ENCODE measurements around the gene CTNNB1. TPM values are rescaled to one million over a fixed set of nuclear protein-coding genes. Genes with fewer than 3 reads are reported as not detected.
"Not testable (repeated sequence)": the region's sequence is repeated elsewhere in the genome, so short reads cannot be mapped to it uniquely, and the experiment has no call there.

The CTNNB1 gene
- total RNA-seq, 1 experiment from 2014 or later: 530 TPM

DNA sequence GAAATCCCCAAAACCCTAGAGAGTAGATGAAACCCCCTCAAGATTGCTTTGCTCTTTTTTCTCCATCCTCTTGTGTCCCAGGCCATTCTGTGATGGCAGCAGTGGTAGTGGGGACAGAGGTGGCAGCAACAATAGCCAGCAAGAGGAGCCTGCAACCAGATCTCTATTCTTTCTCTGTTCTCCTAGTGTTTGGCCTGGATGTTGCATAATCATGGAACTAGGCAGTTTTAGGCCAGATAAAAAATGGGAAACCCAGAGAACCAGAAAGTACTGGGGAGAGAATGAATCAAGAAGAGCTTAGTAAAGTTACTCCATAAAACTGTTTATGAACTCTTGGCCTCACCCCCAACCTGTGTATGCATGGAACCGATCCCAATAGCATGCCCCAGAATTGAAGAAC, 52.3 kb downstream of the CTNNB1 start:
- DNase-seq (ENCODE audit: low read depth): no peak

DNA sequence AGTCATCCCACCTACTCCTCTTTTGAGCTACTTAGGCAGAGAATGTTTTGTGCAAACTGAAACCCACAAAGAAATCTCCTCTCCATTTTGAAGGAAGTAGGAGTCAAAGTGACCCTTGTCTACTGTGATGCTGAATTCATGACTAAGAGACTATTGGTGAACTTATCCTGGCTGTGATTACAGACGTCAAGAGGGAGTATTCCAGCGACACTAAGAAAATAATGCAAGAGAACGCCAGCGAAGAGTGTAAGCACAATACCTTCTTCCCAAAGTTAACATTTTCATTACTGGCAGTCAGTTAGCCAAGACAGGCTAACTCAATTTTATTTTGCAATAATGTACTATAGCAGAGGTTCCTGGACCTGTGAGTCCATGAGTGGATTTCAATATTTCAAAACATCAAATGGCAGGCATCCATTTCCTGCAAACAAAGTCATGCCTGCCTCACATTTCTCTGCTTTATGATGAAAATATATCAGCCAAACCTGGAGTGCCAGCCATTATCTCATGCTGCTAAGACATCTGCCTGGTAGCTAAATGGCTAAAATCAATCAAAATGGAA, 59.0 kb downstream of the CTNNB1 start:
- no peak for DNase-seq (ENCODE audit: low read depth)

DNA sequence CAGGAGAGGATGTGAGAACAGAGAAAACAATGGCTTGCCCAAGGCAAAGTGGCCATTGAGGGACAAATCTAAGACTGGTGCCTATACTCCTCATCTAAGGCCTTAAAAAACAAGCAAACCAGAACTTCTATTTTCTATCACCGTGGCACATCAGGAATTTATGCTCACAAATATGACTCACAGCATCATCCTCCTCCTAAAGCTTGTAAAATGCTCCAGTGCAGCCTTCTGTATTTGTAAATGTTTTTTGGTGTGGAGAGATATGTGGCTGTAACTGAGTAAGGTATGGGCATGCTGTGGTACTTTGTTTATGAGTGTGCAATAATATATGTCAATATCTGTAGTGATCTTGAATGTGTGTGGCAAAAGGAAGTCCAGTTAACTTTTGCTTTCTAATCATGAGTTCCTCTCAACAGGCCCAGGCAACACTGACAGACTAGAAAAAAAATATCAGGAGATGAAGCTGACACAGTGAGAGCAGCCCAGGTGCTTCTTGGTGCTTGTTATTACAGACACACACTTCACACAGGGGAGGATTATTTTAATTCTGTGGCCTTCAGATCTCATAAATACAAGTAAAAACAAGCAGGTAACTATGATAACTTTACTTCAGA, 60.3 kb downstream of the CTNNB1 start:
- DNase-seq (ENCODE audit: low read depth): no peak

DNA sequence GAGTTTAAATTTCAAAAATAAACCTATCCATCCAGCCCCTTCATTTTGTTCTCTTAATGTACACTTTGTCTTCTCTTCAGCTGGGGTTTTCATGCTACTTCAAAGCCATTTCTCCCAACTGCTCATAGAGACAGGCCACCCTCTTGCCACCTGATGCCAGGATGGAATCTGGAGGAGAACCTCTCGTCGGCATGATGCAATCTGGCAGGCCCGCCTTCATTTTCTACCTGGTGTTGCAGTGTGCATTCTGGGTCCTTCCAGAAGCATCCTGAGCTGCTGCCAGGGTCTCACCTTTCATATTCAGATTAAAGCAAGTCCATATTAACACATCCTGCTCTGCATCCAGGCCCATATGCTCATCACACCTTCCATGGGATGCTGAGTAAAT, 60.8 kb downstream of the CTNNB1 start:
- no peak for DNase-seq (ENCODE audit: low read depth)

DNA sequence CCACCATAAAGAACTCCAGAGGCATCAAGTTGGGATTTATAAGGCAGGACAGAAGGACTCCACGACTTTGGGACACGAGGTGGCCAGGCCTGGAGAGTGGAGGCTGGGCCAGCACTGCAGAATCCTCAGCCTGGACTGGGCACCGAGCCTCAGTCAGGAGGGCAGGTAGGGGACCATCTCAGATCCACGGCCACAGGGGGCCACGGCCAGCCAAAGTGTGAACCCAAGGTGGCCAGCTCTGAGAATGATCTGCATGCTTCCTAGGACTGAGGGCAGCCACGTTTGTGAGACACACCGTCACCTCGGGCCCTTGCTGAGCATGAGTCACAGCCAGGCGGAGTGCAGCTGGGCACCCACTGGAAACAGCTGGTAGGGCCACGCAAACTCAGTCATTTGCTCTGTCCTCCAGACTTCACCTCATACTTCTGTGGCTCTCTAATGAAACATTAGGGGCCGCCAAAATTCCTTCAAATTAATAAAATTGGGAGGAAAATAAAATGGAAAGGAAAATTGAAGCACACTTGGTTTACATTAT, 65.8 kb downstream of the CTNNB1 start:
- DNase-seq (ENCODE audit: low read depth): peak; percentile 67

DNA sequence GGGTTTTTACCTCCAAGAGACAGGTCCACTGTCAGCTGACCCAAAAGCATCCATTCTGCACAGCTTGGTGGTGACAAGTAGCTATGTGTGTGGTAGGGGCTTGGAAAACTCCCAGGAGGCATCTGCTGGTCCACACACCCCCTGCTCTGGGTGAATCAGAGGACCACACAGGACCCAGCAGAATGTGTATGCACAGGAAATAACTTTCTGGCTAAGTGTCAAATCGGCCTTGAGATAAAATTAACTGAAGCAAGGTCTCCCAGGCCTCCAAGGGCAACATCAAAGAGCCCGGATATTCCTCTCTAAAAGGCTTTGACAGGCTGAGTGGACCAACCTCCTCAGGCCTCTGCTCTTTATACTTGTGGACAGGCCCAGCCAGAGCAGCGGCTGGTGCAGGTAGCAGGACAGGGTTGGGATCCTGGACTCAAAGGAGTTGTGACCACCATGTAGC, 66.5 kb downstream of the CTNNB1 start:
- peak; percentile 55 for DNase-seq (ENCODE audit: low read depth)

DNA sequence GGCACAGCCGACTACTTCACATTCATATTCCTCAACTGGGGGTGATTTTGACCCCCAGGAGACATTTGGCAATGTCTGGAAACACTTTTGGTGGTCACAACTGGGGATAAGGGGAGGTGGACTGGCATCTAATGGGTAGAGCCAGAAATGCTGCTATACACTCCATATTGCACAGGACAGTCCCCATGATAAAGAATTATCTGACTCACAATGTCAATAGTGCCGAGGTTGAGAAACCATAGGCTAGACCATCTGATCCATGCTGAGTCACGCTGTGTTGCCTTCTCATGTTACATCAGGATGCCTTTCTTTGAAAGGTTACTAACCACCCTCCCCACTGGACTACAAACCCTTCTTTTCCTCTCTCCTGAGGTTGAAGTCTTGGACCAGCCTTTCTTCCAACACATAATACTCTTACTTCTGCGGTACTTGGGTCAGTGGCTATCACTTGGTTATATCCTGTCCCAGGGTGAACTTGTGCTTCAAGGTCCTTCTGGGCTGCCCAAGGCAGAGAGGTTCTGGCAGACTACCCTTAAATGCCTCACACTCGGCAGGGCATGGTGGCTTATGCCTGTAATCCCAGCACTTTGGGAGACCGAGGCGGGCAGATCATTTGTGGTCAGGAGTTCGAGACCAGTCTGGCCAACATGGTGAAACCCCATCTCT, 68.8 kb downstream of the CTNNB1 start:
- peak; percentile 96 for DNase-seq (ENCODE audit: low read depth)

DNA sequence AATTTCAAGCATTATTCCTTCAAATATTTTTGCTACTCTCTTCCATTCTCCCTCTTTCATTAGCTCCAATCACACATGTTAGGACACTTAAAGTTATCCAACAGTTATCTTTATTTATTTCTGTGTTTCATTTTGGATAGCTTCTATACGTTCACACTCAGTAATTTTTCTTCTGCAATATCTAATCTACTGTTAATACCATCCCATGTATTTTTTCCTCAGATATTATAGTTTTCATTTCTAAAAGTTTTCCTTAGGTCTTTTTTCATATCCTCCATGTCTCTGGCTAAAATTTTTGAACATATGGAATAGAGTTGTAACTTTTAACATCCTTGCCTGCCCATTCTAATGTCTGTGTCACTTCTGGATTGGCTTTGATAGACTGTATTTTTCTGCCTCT, 73.4 kb downstream of the CTNNB1 start:
- DNase-seq (ENCODE audit: low read depth): no peak

DNA sequence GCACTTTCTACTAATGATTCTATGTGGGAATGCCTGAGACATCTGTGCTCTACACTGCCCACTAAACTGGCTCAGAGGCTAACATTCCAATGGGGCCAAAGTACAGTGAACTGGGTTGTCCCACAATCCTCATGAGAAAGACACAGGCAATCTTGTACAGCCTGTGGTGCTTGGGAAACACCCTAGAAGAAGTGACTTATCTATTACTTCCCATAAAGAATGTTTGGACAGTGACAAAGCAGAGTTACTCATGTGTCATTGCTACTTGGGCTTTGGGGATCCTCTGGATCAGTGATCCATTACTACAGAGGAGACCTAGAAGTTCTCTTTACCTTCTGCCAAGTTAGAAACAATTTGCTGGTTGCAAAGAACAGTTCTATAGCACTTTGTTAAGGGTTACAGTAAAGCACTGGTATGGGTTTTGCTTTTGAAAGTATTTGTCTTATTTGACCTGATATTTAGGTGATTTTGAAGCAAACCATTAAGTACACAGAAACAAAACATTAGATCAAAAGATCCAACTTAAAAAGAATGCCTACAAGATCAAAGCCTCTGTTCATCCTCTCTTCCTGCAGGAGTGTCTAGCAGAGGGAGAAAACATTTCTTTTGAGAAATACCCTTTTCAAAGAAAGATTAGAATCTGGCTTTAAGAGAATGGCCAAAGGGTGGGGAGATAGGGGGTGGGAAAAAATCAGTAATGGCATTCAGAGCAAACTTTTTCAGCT, 75.8 kb downstream of the CTNNB1 start:
- DNase-seq (ENCODE audit: low read depth): peak; percentile 86

DNA sequence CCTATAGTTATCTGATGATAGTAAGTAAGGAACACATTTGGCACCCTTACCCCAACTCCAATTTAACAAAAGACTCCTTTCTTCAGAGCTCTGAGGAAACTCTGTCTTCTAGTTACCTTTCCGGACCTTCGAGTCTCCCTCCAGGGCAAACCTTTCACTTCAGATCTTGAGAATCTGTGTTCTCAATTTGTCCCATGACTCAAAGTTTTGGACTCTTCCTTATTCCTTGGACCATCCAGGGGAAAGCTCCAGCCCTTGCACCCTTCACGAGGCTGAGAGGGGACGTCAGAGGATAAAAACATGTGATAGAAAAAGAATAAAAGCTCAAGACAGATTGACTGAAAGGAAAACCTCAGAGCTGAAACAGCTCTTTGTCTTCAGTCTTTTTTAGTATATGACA, 76.9 kb downstream of the CTNNB1 start:
- no peak for DNase-seq (ENCODE audit: low read depth)

DNA sequence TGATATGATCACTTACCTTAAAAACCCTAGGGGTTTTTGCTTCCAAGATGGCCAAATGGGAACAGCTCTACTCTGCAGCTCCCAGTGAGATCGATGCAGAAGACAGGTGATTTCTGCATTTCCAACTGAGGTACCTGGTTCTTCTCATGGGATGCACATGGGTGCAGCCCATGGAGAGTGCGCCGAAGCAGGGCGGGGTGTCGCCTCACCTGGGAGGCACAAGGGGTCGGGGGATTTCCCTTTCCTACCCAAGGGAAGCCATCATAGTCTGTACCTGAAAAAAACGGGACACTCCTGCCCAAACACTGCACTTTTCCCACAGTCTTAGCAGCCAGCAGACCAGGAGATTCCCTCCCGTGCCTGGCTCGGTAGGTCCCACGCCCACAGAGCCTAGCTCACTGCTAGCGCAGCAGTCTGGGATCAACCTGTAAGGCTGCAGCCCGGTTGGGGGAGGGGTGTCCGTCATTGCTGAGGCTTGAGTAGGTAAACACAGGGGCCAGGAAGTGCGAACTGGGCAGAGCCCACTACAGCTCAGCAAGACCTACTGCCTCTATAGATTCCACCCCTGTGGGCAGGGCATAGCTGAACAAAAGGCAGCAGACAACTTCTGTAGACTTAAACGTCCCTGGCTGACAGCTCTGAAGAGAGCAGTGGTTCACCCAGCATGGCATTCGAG, 78.6 kb downstream of the CTNNB1 start:
- no peak for DNase-seq (ENCODE audit: low read depth)

DNA sequence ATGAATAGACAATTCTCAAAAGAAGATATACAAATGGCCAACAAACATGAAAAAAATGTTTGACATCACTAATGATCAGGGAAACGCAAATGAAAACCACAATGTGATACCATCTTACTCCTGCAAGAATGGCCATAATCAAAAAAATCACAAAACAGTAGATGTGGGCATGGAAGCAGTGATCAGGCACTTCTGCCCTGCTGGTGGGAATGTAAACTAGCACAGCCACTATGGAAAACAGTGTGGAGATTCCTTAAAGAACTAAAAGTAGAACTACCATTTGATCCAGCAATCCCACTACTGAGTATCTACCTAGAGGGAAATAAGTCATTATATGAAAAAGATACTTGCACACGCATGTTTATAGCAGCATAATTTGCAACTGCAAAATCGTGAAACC, 85.6 kb downstream of the CTNNB1 start:
- not testable (repeated sequence) for DNase-seq (ENCODE audit: low read depth)

DNA sequence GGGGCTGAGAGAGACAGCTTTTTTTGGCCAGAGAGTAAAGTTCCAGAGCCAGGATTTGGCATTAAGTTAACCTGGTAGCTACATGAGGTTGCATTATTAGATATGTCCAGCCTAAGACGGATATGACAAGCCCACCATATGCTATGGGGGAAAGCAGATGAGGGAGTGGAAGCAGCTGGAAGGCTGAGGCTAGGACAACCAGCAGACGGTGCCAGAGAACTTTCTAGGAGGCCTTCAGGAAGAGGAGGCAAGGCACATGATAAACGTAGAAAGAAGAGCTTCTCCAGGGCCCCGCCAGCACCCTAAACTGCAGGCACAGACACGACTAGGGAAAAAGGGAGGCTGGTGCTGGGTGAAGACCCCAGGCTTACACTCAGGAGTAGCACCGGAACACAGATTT, 87.0 kb downstream of the CTNNB1 start:
- DNase-seq (ENCODE audit: low read depth): no peak

DNA sequence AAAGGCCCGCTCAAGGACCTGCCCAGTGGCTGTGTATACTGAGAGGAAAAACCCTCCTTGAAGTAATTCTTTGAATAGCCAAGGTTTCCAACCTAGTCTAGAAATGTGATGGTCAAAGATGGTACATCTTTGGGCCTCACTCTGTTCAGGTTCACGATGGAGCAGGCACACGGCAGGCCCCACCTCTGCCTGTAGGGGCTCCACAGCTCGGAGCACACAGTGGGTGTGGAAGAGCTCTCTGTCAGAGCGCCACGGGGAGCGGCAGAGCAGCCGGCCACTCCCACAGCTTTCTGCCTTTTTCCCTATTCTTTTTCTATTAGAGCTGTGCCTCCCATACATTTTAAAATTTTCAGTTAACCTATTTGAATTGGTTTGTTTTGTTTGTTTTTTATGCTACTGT, 89.5 kb downstream of the CTNNB1 start:
- DNase-seq (ENCODE audit: low read depth): no peak
